SK-N-SH (cell line): ENCODE measurements around the gene SGPP2.

Experiments used
- CTCF ChIP-seq: fragments of 200-600 bp; sonication (generic); IDR thresholded peaks from 2 replicates; pipeline ENCODE4 v1.6.1; 2017; ENCODE audit warnings: antibody characterized with exemption, mild to moderate bottlenecking, moderate library complexity
- EP300 ChIP-seq, 2 experiments: IDR thresholded peaks; 2 replicates each; pipeline versions ENCODE4 v1.4.0 to v1.6.1; 2012; ENCODE audit warnings: borderline replicate concordance in 1 of 2, low read depth in 1 of 2, low read length in 1 of 2
- FOXM1 ChIP-seq: IDR thresholded peaks from 2 replicates; pipeline ENCODE4 v1.4.0; 2012; ENCODE audit warnings: low read depth, mild to moderate bottlenecking
- NFIC ChIP-seq: IDR thresholded peaks from 2 replicates; pipeline ENCODE4 v1.4.0; 2012; ENCODE audit warnings: borderline replicate concordance
- POLR2AphosphoS5 ChIP-seq: IDR thresholded peaks from 2 replicates; pipeline ENCODE4 v1.6.1; 2012; ENCODE audit warnings: low read depth, low read length
- RAD21 ChIP-seq: IDR thresholded peaks from 2 replicates; pipeline ENCODE4 v1.6.1; 2012; ENCODE audit warnings: mild to moderate bottlenecking, low read length
- REST ChIP-seq: IDR thresholded peaks from 2 replicates; pipeline ENCODE4 v1.6.1; 2012; ENCODE audit warnings: mild to moderate bottlenecking, low read depth, low read length, moderate library complexity
- RFX5 ChIP-seq: IDR thresholded peaks from 2 replicates; pipeline ENCODE4 v1.6.1; 2012; ENCODE audit warnings: mild to moderate bottlenecking, improper control_type of control experiment, low read length
- RXRA ChIP-seq: IDR thresholded peaks from 2 replicates; pipeline ENCODE4 v1.4.0; 2012; ENCODE audit warnings: low read depth, mild to moderate bottlenecking, borderline replicate concordance

GRCh38 chr2:222424276-222424728 is at the start of gene SGPP2:
- TF ChIP-seq RFX5 (no peak), CTCF (no peak), EP300 (IDR thresholded peaks at IDR 0.05; ENCODE audit: borderline replicate concordance in 1 of 2, low read depth in 1 of 2, low read length in 1 of 2) (no peak), FOXM1 (no peak), RAD21 (no peak), POLR2AphosphoS5 (no peak), RXRA (no peak), NFIC (no peak), REST (no peak)
